GM18873 (cell line): Measurements from ENCODE around the gene ST6GALNAC4.

Source experiments
- ATAC-seq: cut with Tn5 transposase; IDR thresholded peaks from one replicate; pipeline ENCODE4 v1.9.1; 2021; ENCODE audit warnings: mild to moderate bottlenecking, moderate library complexity, moderate number of reproducible peaks; ENCODE audit not compliant: unreplicated experiment, low FRiP score

The ST6GALNAC4 gene, protein sequence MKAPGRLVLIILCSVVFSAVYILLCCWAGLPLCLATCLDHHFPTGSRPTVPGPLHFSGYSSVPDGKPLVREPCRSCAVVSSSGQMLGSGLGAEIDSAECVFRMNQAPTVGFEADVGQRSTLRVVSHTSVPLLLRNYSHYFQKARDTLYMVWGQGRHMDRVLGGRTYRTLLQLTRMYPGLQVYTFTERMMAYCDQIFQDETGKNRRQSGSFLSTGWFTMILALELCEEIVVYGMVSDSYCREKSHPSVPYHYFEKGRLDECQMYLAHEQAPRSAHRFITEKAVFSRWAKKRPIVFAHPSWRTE

DNA sequence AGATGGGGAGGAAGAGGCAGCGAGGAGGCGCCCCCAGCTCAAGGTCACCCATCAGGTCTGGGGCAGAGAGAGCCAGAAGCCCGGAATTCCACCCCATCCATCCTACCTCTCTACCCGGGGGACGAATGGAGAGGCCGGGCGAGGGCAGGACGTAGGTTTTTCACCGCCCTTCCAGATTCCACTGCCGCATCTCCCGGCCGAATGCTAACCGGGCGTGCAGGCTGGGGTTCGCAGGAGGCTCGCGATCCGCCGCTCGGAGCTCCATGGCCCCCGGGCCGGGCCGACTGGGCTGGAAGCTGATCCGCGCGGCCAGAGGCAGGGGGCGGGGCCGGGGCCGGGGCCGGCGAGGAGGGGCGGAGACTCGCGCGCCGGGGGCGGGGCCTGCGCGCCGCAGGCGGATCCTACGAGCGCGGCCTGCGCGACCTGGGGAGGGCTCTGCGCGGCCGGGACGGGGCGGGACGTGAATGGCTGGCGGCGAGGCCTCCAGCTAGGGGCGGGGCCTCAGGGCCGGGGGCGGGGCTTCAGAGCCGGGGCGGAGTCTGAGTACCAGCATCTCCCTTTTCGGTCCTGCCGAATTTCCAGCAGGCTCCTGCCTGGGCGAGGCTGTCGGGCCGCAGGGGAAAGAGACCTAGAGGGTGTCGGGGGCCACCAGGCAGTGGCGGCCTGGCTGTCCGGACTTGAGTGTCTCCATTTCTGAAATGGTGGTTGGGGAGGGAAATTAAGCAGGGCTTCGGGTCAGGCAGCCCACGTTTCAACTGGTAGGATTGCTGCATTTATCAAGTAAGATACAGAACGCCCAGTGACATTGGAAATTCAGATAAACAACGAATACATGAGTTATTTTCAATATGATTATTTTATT is at the start of gene ST6GALNAC4:
Gene ST6GALNAC4 (minus strand): TSS at position 322 of the 862 bp plus-strand sequence. CDS start 622 bp downstream, outside the sequence.
- no peak for ATAC-seq

- no peak for ATAC-seq
Measured at GRCh38 chr9:127965953-127966352, 49.1 kb upstream of the ST6GALNAC4 start.

DNA sequence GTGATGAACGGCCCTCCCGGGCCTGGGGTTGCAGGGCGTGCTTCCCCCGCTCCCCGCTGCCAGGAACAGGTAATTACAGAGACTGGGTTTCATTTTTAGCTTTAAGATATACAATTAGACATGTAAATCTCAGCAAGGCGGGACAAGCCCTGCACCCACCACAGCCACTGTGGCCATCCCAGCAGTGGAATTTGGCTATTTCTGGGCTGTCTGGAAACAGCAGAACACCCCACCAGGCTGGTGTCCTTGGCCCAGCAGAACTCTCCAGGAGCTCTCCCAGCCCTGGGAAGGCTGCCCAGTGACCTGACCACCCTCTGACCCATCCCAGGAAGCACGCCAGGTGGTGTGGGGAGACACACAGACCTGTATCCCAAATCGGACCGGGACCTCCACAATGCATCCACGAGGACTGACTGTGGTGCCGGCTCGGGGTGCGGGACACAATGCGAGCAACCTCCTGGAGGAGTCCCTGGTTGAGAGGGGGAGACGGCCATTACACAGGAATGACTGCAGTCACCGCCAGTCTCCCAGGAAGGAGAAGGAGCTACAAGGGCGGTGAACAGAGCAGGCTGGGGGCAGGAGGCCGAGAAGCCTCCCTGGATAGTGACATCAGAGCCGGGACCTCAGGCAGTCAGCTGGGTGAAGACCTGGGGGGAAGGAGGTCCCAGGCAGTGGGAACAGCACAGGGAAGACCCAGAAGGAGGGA is 46.7 kb upstream of the ST6GALNAC4 start:
- ATAC-seq = no peak

DNA sequence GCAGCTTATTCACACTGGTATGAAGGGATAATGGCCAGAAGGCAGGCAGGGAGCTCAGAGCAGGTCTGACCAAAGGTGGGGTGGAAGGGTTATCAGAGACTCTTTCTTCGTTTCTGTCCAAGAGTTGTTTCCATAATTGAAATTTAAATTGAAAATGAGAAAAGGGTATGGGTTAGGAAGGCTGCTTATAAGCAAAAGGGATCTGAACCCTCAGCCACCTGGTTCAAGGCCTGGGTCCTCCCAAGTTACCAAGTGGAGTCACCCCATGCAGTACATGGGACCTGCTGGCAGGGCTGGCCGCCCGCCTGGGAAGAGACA is 46.2 kb upstream of the ST6GALNAC4 start:
- ATAC-seq = no peak

- ATAC-seq = no peak
Measured at GRCh38 chr9:127962278-127962677, 45.4 kb upstream of the ST6GALNAC4 start.

DNA sequence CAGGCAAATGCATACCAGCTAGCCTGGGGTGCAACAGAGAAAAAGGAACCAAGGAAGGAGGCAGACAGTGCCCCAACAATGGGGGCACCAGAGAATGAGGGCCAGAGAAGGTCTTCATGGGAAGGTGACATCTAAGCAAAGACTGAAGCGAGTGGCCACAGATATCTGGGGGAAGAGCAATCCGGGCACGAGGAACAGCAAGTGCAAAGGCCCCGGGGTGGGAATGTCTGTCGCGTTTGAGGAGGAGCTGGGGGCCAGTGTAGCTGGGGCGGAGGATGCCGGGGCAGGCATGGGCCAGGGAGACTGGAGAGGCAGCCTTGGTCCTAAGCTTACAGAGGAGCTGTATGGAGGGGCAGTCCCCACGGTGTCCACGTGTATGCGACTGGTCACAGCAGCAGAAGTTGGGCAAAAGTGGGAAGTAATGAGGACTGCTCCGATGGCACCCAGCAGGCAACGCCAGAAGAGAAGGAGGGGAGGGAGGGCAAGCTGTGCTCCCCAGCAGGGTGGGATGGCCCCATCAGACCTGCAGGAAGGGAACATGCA is 44.8 kb upstream of the ST6GALNAC4 start:
- ATAC-seq = no peak

- no peak for ATAC-seq
Measured at GRCh38 chr9:127961155-127961490, 44.3 kb upstream of the ST6GALNAC4 start.

GRCh38 chr9:127960410-127961154 is 43.7 kb upstream of the ST6GALNAC4 start:
- ATAC-seq = no peak

- no peak for ATAC-seq
Measured at GRCh38 chr9:127959841-127960409, 43.1 kb upstream of the ST6GALNAC4 start.

DNA sequence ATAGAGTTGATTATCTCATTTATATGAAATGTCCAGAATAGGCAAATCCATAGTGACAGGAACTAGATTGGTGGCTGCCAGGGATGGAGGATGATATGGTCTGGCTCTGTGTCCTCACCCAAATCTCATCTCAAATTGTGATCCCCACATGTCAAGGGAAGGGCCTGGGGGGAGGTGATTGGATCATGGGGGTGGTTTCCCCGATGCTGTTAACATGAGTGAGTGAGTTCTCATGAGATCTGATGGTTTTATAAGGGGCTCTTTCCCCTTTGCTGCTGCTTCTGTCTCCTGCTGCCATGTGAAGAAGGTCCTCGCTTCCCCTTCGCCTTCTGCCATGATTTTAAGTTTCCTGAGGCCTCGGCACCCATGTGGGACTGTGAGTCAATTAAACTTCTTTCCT is 42.6 kb upstream of the ST6GALNAC4 start:
- ATAC-seq = no peak

DNA sequence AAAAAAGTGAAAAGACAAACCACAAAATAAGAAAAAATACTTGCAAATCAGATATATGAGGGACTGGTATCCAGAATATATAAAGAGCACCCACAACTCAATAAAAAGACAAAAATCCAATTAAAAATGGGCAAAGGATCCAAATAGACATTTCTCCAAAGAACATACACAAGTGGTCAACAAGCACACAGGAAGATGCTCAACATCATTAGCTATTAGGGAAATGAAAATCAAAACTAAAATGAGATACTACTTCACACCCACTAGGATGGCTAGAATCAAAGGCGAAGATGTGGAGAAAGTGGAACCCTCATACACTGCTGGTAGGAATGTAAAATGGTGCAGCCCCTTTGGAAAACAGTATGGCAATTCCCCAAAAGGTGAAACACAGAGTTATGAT is 41.9 kb upstream of the ST6GALNAC4 start:
- no peak for ATAC-seq

- ATAC-seq = no peak
Measured at GRCh38 chr9:127955294-127956015, 38.6 kb upstream of the ST6GALNAC4 start.

DNA sequence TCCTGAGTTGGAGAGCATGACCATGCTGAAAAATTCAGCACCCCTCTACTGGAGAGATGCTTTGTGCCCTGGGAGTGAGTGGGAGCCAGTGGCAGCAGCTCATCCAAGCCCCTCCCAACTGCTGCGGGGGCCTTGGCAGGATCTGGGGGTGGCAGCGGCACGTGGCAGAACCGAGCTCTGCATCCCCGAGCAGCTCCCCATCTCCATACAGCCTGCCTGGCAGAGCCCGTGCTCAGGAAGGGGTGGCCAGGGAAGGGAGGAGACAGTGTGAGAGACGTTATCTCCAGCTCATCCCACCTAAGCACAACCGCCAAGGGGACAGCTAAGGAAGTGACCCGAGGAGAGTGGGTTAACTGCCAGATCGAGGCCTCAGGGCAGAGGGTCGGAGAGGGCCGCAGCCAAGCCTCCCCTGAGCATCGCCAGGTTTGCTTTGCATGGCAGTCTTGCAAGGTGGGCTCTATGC is 38.0 kb upstream of the ST6GALNAC4 start:
- no peak for ATAC-seq

GRCh38 chr9:127953768-127954505 is 37.1 kb upstream of the ST6GALNAC4 start:
- no peak for ATAC-seq

DNA sequence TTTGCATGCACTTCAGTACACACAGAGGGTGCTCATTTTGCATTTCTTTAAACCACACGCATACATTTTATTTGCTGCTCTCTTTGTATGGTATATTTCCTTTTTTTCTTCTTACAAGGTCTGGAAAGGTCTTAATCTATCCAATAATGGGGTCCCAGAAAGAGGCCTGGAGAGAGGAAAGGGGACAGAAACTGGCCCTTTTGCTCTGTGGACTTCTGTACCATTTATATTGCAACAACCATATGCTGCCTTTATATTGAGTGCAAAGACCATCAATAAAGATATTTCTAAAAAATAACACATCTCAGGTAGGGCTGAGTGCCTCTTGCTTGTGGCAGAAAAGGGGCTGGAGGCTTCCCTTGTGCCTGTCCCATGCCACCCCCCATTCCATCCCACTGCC is 36.3 kb upstream of the ST6GALNAC4 start:
- no peak for ATAC-seq

GRCh38 chr9:127950513-127951289 is 33.9 kb upstream of the ST6GALNAC4 start:
- no peak for ATAC-seq

- no peak for ATAC-seq
Measured at GRCh38 chr9:127949827-127950512, 33.1 kb upstream of the ST6GALNAC4 start.
